ENCODE data around the gene PACRG. TPM values are rescaled to one million over a fixed set of nuclear protein-coding genes. Genes with fewer than 3 reads are reported as not detected.

Gene PACRG
- total and polyA plus RNA-seq, 9 donors = 2.5 to 33.1 (median 3.8) TPM

- H3K27ac ChIP-seq = no peak overlapping the region
- no peaks in the 10 kb centered on the region for H3K4me1 ChIP-seq (ENCODE audit: insufficient read depth)
- no peaks in the 10 kb centered on the region for H3K27me3 ChIP-seq
- DNase-seq = no peak
- WGBS, 3 donors = 95 to 96% (median 95%) methylated on average over 19 of the region's 19 CpGs
- intact Hi-C loops (cut with DNase I) = no loop called here
- TF ChIP-seq POLR2A (IDR thresholded peaks at IDR 0.05) (no peak), EP300 (IDR thresholded peaks at IDR 0.05) (no peak), CTCF (IDR thresholded peaks at IDR 0.05) (no peak)
- no peaks in the 10 kb centered on the region for H3K36me3 ChIP-seq
- no peak overlapping the region for H3K4me3 ChIP-seq
- H3K9me3 ChIP-seq = no peaks in the 10 kb centered on the region
These were observed 612.6 kb downstream of the PACRG start for GRCh38 chr6:163340201-163340887.

GRCh38 chr6:163341224-163342061 lies 613.7 kb downstream of the PACRG start:
- no peaks in the 10 kb centered on the region for H3K27me3 ChIP-seq
- WGBS, 3 donors = 80 to 88% (median 85%) methylated on average over 16 of the region's 16 CpGs
- H3K36me3 ChIP-seq = no peaks in the 10 kb centered on the region
- DNase-seq = no peak
- intact Hi-C loops (cut with DNase I) = no loop called here
- H3K9me3 ChIP-seq = no peaks in the 10 kb centered on the region
- no peak overlapping the region for H3K4me3 ChIP-seq
- TF ChIP-seq POLR2A (IDR thresholded peaks at IDR 0.05) (no peak), EP300 (IDR thresholded peaks at IDR 0.05) (no peak), CTCF (IDR thresholded peaks at IDR 0.05) (no peak)
- H3K4me1 ChIP-seq (ENCODE audit: insufficient read depth) = no peaks in the 10 kb centered on the region
- no peak overlapping the region for H3K27ac ChIP-seq

- H3K36me3 ChIP-seq = no peaks in the 10 kb centered on the region
- H3K4me3 ChIP-seq = no peak overlapping the region
- H3K27me3 ChIP-seq = no peaks in the 10 kb centered on the region
- no peaks in the 10 kb centered on the region for H3K4me1 ChIP-seq (ENCODE audit: insufficient read depth)
- TF ChIP-seq EP300 (IDR thresholded peaks at IDR 0.05) = no peak
- no peak for TF ChIP-seq POLR2A (IDR thresholded peaks at IDR 0.05)
- no peak for TF ChIP-seq CTCF (IDR thresholded peaks at IDR 0.05)
- DNase-seq = no peak
- no peaks in the 10 kb centered on the region for H3K9me3 ChIP-seq
- H3K27ac ChIP-seq = no peak overlapping the region
- WGBS, 3 donors = 88 to 90% (median 90%) methylated on average over 24 of the region's 24 CpGs
- intact Hi-C loops (cut with DNase I) = no loop called here
These were observed 615.1 kb downstream of the PACRG start for GRCh38 chr6:163342571-163343539.

GRCh38 chr6:163343609-163344008 lies 615.8 kb downstream of the PACRG start:
- no peaks in the 10 kb centered on the region for H3K4me1 ChIP-seq (ENCODE audit: insufficient read depth)
- no peak overlapping the region for H3K27ac ChIP-seq
- H3K36me3 ChIP-seq = no peaks in the 10 kb centered on the region
- DNase-seq = no peak
- TF ChIP-seq POLR2A (IDR thresholded peaks at IDR 0.05) = no peak
- TF ChIP-seq EP300 (IDR thresholded peaks at IDR 0.05) = no peak
- no peak for TF ChIP-seq CTCF (IDR thresholded peaks at IDR 0.05)
- H3K9me3 ChIP-seq = no peaks in the 10 kb centered on the region
- intact Hi-C loops (cut with DNase I) = no loop called here
- no peaks in the 10 kb centered on the region for H3K27me3 ChIP-seq
- WGBS, 3 donors = 81 to 82% (median 82%) methylated on average over 8 of the region's 8 CpGs
- H3K4me3 ChIP-seq = no peak overlapping the region

Measured in ovary (tissue), 9 donors.